Measurements from ENCODE around the gene SERPINB6. TPM values are rescaled to one million over a fixed set of nuclear protein-coding genes. Genes with fewer than 3 reads are reported as not detected.

SERPINB6 gene
- total and polyA plus RNA-seq, 9 of the 15 experiments (the other 6 are each of a cell fraction or from before 2014, with no cell fraction given), result 86.6 to 211 (median 143) TPM

- Histone ChIP-seq H3K4me2 (ENCODE audit: insufficient read depth, low read length) (peak overlapping the region; percentile 38; the same call in 1 of the 2 replicates), H3K27ac (ENCODE audit: extremely low read depth, low read depth, low read length) (peak overlapping the region; percentile 44), H2AFZ (ENCODE audit: low read depth, low read length) (peak overlapping the region; percentile 61), H3K36me3 (ENCODE audit: control insufficient read depth, insufficient read depth, low read length) (no peaks in the 10 kb centered on the region), H3K27me3 (ENCODE audit: control insufficient read depth in 2 of 2, insufficient read depth in 2 of 2, low read length in 2 of 2) (no peaks in the 10 kb centered on the region), H3K9ac (ENCODE audit: insufficient read depth in 1 of 2, low read depth in 2 of 2, low read length in 2 of 2) (peak overlapping the region; percentile 16 to 80; a peak in 3 of 4 replicates), H3K4me1 (replicated peaks in 1 of 2; ENCODE audit: control insufficient read depth in 2 of 2, insufficient read depth in 2 of 2, low read length in 2 of 2) (peaks cover 58 to 73% of the 10 kb centered on the region in 2 experiments), H3K9me1 (ENCODE audit: control insufficient read depth, insufficient read depth, low read length) (no peaks in the 10 kb centered on the region), H3K9me3 (replicated peaks; ENCODE audit: control insufficient read depth, insufficient read depth, low read depth, low read length) (no peaks in the 10 kb centered on the region), H3K79me2 (ENCODE audit: control insufficient read depth, insufficient read depth, low read length) (peaks cover 12% of the 10 kb centered on the region; the same call in 2 of the 3 replicates), H3K4me3 (no peak overlapping the region), H4K20me1 (replicated peaks; ENCODE audit: control insufficient read depth, insufficient read depth, low read length) (no peaks in the 10 kb centered on the region)
- in situ Hi-C loops (cut with MboI) (loop anchor here (5.0 kb wide), 1 partner anchor 128 kb away; no protein-coding TSS in a partner anchor), intact Hi-C loops (cut with micrococcal nuclease) (loop anchor here (5.0 kb wide), 1 partner anchor 177 kb away; no protein-coding TSS in a partner anchor)
- no TSS peak for BruUV-seq (replicated peaks)
- FAIRE-seq, result no peak
- ChIA-PET CTCF (ENCODE audit: low intra/inter-chr PET ratio) (no interaction called here), POLR2A (interaction anchor here (0.6 to 9.0 kb wide), 7 partner anchors 9 to 145 kb away, joined by 3 to 95 read pairs (median 4); partner anchors contain the start of genes NQO2 and SERPINB6)
- ATAC-seq, result no peak
- DNase-seq (ENCODE audit: extremely low read depth in 1 of 4, low spot score in 3 of 4), result peak in 1 of 4 experiments; percentile 56
- WGBS (ENCODE audit: insufficient coverage, low coverage, missing lambda C conversion rate), result 48% methylated on average over 12 of the region's 12 CpGs
- no peak for TF ChIP-seq HMG20B (CRISPR knock-in tag; IDR thresholded peaks at IDR 0.05)
- no peak for TF ChIP-seq CHCHD3 (CRISPR knock-in tag; IDR thresholded peaks at IDR 0.05)
- TF ChIP-seq SMAD3 (CRISPR knock-in tag; conservative IDR thresholded peaks at IDR 0.05), result no peak
- TF ChIP-seq DMBX1 (CRISPR knock-in tag; IDR thresholded peaks at IDR 0.05; ENCODE audit: borderline replicate concordance), result no peak
- no peak for TF ChIP-seq CBX3 (IDR thresholded peaks at IDR 0.05; ENCODE audit: borderline replicate concordance in 1 of 2, low read length in 2 of 2)
- no peak for TF ChIP-seq MGA (IDR thresholded peaks at IDR 0.05)
- no peak for TF ChIP-seq PTBP1 (IDR thresholded peaks at IDR 0.05; ENCODE audit: low read depth, low read length)
- TF ChIP-seq ZNF121 (CRISPR knock-in tag; conservative IDR thresholded peaks at IDR 0.05), result no peak
- TF ChIP-seq CCAR2 (IDR thresholded peaks at IDR 0.05; ENCODE audit: low read depth, low read length), result no peak
- no peak for TF ChIP-seq ZNF57 (CRISPR knock-in tag; IDR thresholded peaks at IDR 0.05)
- TF ChIP-seq MCM7 (IDR thresholded peaks at IDR 0.05), result no peak
- TF ChIP-seq ZFPM2 (CRISPR knock-in tag; IDR thresholded peaks at IDR 0.05), result no peak
Measured at GRCh38 chr6:2984738-2985406, 13.5 kb upstream of the SERPINB6 start.

Data from K562 (cell line).